Type B pancreatic cell (in vitro differentiated cells): ENCODE data around the gene IL36B. TPM values are rescaled to one million over a fixed set of nuclear protein-coding genes. Genes with fewer than 3 reads are reported as not detected.
A peak's percentile ranks its signal among the peaks of the same experiment; 100 is the strongest.

Experiments used
- DNase-seq: peaks from one replicate; pipeline ENCODE4 v3.0.0; 2021; ENCODE audit warnings: mixed read lengths; ENCODE audit not compliant: unreplicated experiment; ENCODE audit errors: extremely low spot score
- H3K27ac Mint-ChIP-seq: 2 replicates; pipeline ENCODE4 v1.8.0; 2021; ENCODE audit warnings: mild to moderate bottlenecking, mixed read lengths
- H3K27me3 Mint-ChIP-seq: 2 replicates; pipeline ENCODE4 v1.8.0; 2021; ENCODE audit warnings: mixed read lengths
- H3K36me3 Mint-ChIP-seq: 2 replicates; pipeline ENCODE4 v1.8.0; 2021; ENCODE audit warnings: mixed read lengths
- H3K4me1 Mint-ChIP-seq: one replicate; pipeline ENCODE4 v1.8.0; 2021; ENCODE audit warnings: mixed read lengths; ENCODE audit not compliant: unreplicated experiment
- H3K4me3 Mint-ChIP-seq: 2 replicates; pipeline ENCODE4 v1.8.0; 2021; ENCODE audit warnings: mild to moderate bottlenecking, mixed read lengths
- H3K9me3 Mint-ChIP-seq: 2 replicates; pipeline ENCODE4 v1.8.0; 2021; ENCODE audit warnings: mixed read lengths
- CTCF ChIP-seq: fragments of 200-600 bp; sonication (generic); conservative IDR thresholded peaks from 2 replicates; pipeline ENCODE4 v1.5.0; 2021; ENCODE audit warnings: antibody characterized with exemption, mild to moderate bottlenecking
- total RNA-seq: library from RNA; stranded (reverse); gene quantifications from 2 replicates; pipeline ENCODE4 v1.2.1, GENCODE V29; 2021; ENCODE audit warnings: low replicate concordance

Gene IL36B
- total RNA-seq, 1 donor from 2014 or later: not detected

- Mint-ChIP-seq H3K36me3 (no peaks in the 10 kb centered on the region), H3K9me3 (no peaks in the 10 kb centered on the region), H3K4me3 (no peak overlapping the region), H3K27me3 (peaks cover 11% of the 10 kb centered on the region), H3K4me1 (no peaks in the 10 kb centered on the region), H3K27ac (no peak overlapping the region)
- TF ChIP-seq CTCF: no peak
- DNase-seq: no peak
Observed at GRCh38 chr2:113085542-113085941, 32.9 kb upstream of the IL36B start.

GRCh38 chr2:113084249-113085000, 31.8 kb upstream of the IL36B start:
- Mint-ChIP-seq H3K27ac (no peak overlapping the region), H3K27me3 (peaks cover 11% of the 10 kb centered on the region), H3K9me3 (no peaks in the 10 kb centered on the region)

GRCh38 chr2:113083296-113083695, 30.6 kb upstream of the IL36B start:
- Mint-ChIP-seq H3K36me3 (no peaks in the 10 kb centered on the region), H3K4me1 (no peaks in the 10 kb centered on the region), H3K27ac (no peak overlapping the region), H3K27me3 (peaks cover 11% of the 10 kb centered on the region), H3K4me3 (no peak overlapping the region), H3K9me3 (no peaks in the 10 kb centered on the region)
- DNase-seq: no peak
- no peak for TF ChIP-seq CTCF

More at GRCh38 chr2:113084249-113085000, 31.8 kb upstream of the IL36B start:
- H3K4me1 Mint-ChIP-seq: no peaks in the 10 kb centered on the region
- TF ChIP-seq CTCF: peak; percentile 48
- no peak overlapping the region for H3K4me3 Mint-ChIP-seq
- DNase-seq: no peak
- no peaks in the 10 kb centered on the region for H3K36me3 Mint-ChIP-seq

- Mint-ChIP-seq H3K9me3 (no peaks in the 10 kb centered on the region), H3K4me3 (no peak overlapping the region), H3K36me3 (no peaks in the 10 kb centered on the region), H3K27ac (no peak overlapping the region), H3K27me3 (peaks cover 11% of the 10 kb centered on the region), H3K4me1 (no peaks in the 10 kb centered on the region)
- no peak for TF ChIP-seq CTCF
- no peak for DNase-seq
Observed at GRCh38 chr2:113081488-113082210, 29.0 kb upstream of the IL36B start.

GRCh38 chr2:113080134-113080533, 27.5 kb upstream of the IL36B start:
- H3K9me3 Mint-ChIP-seq: no peaks in the 10 kb centered on the region
- peaks cover 11% of the 10 kb centered on the region for H3K27me3 Mint-ChIP-seq
- DNase-seq: no peak
- H3K36me3 Mint-ChIP-seq: no peaks in the 10 kb centered on the region
- peak; percentile 79 for TF ChIP-seq CTCF
- no peaks in the 10 kb centered on the region for H3K4me1 Mint-ChIP-seq
- no peak overlapping the region for H3K27ac Mint-ChIP-seq
- no peak overlapping the region for H3K4me3 Mint-ChIP-seq
